HepG2 (cell line): ENCODE results near the gene TK1. TPM values are rescaled to one million over a fixed set of nuclear protein-coding genes. Genes with fewer than 3 reads are reported as not detected.
A peak's percentile ranks its signal among the peaks of the same experiment; 100 is the strongest.

Source experiments
- ETV6 ChIP-seq: sonication (generic); formaldehyde crosslinking; conservative IDR thresholded peaks from 2 replicates; pipeline ENCODE4 v1.4.0; 2020; ENCODE audit warnings: missing genetic modification reagents
- GPN1 ChIP-seq: sonication (generic); formaldehyde crosslinking; IDR thresholded peaks from 2 replicates; pipeline ENCODE4 v1.5.1; 2020; ENCODE audit warnings: missing genetic modification reagents, borderline replicate concordance
- KAT2B ChIP-seq: fragments of 150-350 bp; IDR thresholded peaks from 2 replicates; pipeline ENCODE4 v1.6.1; 2014; ENCODE audit warnings: low read depth, low read length, borderline replicate concordance
- KDM4B ChIP-seq: sonication (generic); formaldehyde crosslinking; IDR thresholded peaks from 2 replicates; pipeline ENCODE4 v1.4.0; 2020; ENCODE audit warnings: missing genetic modification reagents
- KLF16 ChIP-seq, 2 experiments: sonication (generic) in 1 of 2; formaldehyde crosslinking in 1 of 2; IDR thresholded peaks; 2 replicates each; pipeline versions ENCODE4 v1.6.1 to v1.8.0; 2016 to 2023; ENCODE audit warnings: missing genetic modification reagents in 2 of 2, missing compliant biosample characterization in 1 of 2
- KLF9 ChIP-seq: IDR thresholded peaks from 2 replicates; pipeline ENCODE4 v1.6.1; 2016; ENCODE audit warnings: low read depth
- MLXIP ChIP-seq: sonication (generic); formaldehyde crosslinking; IDR thresholded peaks from 2 replicates; pipeline ENCODE4 v1.9.0; 2021; ENCODE audit warnings: missing genetic modification reagents, borderline replicate concordance
- NFYB ChIP-seq: sonication (generic); formaldehyde crosslinking; IDR thresholded peaks from 2 replicates; pipeline ENCODE4 v1.4.0; 2020; ENCODE audit warnings: missing genetic modification reagents
- RFXANK ChIP-seq: IDR thresholded peaks from 2 replicates; pipeline ENCODE4 v1.6.1; 2016
- SMAD9 ChIP-seq: sonication (generic); formaldehyde crosslinking; IDR thresholded peaks from 2 replicates; pipeline ENCODE4 v1.5.1; 2020; ENCODE audit warnings: mild to moderate bottlenecking, missing genetic modification reagents
- SMARCE1 ChIP-seq: fragments of 450-650 bp; IDR thresholded peaks from 2 replicates; pipeline ENCODE4 v1.6.1; 2017; ENCODE audit warnings: borderline replicate concordance
- STAG1 ChIP-seq: sonication (generic); formaldehyde crosslinking; IDR thresholded peaks from 2 replicates; pipeline ENCODE4 v1.4.0; 2020; ENCODE audit warnings: missing genetic modification reagents
- STAT6 ChIP-seq: sonication (generic); formaldehyde crosslinking; IDR thresholded peaks from 2 replicates; pipeline ENCODE4 v1.4.0; 2020; ENCODE audit warnings: missing genetic modification reagents, mild to moderate bottlenecking, borderline replicate concordance
- TP53 ChIP-seq: sonication (generic); formaldehyde crosslinking; conservative IDR thresholded peaks from 2 replicates; pipeline ENCODE4 v1.4.0; 2020; ENCODE audit warnings: missing genetic modification reagents
- U2AF1 ChIP-seq: fragments of 200-400 bp; formaldehyde crosslinking; optimal IDR thresholded peaks from 2 replicates; pipeline ENCODE3; 2017; ENCODE audit warnings: mild to moderate bottlenecking, low read depth, low read length
- ZBTB44 ChIP-seq: sonication (generic); formaldehyde crosslinking; IDR thresholded peaks from 2 replicates; pipeline ENCODE4 v1.4.0; 2020; ENCODE audit warnings: missing genetic modification reagents
- ZNF3 ChIP-seq: IDR thresholded peaks from 2 replicates; pipeline ENCODE4 v1.7.0; 2017; ENCODE audit warnings: inconsistent platforms
- ZNF720 ChIP-seq: sonication (generic); formaldehyde crosslinking; IDR thresholded peaks from 2 replicates; pipeline ENCODE4 v1.4.0; 2020; ENCODE audit warnings: missing genetic modification reagents
- ZNF740 ChIP-seq: sonication (generic); formaldehyde crosslinking; IDR thresholded peaks from 2 replicates; pipeline ENCODE4 v1.4.0; 2020; ENCODE audit warnings: missing genetic modification reagents
- polyA plus RNA-seq, 8 experiments: library from polyadenylated mRNA; depleted of rRNA in 3 of 8; stranded (reverse) in 7 of 8; unstranded in 1 of 8; fragments of >200 nt; fragmentation: Illumina TruSeq in 4 of 8; extraction: Trizol in 4 of 8; gene quantifications; 2 replicates each; pipeline versions ENCODE4 v1.2.1 to v1.2.3, GENCODE V29; 2011 to 2016; ENCODE audit warnings: low read depth in 4 of 8, missing spikeins in 1 of 8, mixed read lengths in 1 of 8; ENCODE audit not compliant: insufficient read depth in 1 of 8
- total RNA-seq, 5 experiments: library from RNA; depleted of rRNA; stranded (reverse); fragments of >200 nt; fragmentation: Illumina TruSeq; extraction: Trizol; gene quantifications; 2 replicates each; pipeline ENCODE4 v1.2.3, GENCODE V29; 2016; ENCODE audit warnings: low read depth in 1 of 5

TK1 gene
- total and polyA plus RNA-seq, 2 of the 13 experiments (the other 11 are each of a cell fraction or from before 2014, with no cell fraction given) = 45.0 to 96.0 TPM

GRCh38 chr17:78186692-78187595 is at the start of gene TK1, which contains the start of gene AFMID (continued):
- TF ChIP-seq MLXIP (CRISPR knock-in tag) = peak; percentile 61; the same call in 1 of the 2 replicates
- peak; percentile 80; the same call in 1 of the 2 replicates for TF ChIP-seq KLF9 (CRISPR knock-in tag)
- TF ChIP-seq KAT2B = no peak
- peak; percentile 90 for TF ChIP-seq U2AF1
- peak; percentile 22; the same call in 1 of the 2 replicates for TF ChIP-seq SMAD9 (CRISPR knock-in tag)
- TF ChIP-seq KLF16 (CRISPR knock-in tag; IDR thresholded peaks at IDR 0.05) = peak in 1 of 2 experiments; percentile 98; a peak in 2 of 4 replicates
- peak; percentile 91; the same call in 1 of the 2 replicates for TF ChIP-seq KDM4B (CRISPR knock-in tag)
- TF ChIP-seq TP53 (CRISPR knock-in tag) = 0 out of 2 replicates have a peak, but pooled peaks have one; percentile 66
- TF ChIP-seq STAG1 = peak; percentile 60
- TF ChIP-seq ZNF3 (CRISPR knock-in tag) = no peak
- TF ChIP-seq RFXANK = peak; percentile 85
- TF ChIP-seq SMARCE1 = no peak
- no peak for TF ChIP-seq STAT6 (CRISPR knock-in tag)
- TF ChIP-seq ZBTB44 = no peak; the same call in none of the 2 replicates
- peak; percentile 19; the same call in 1 of the 2 replicates for TF ChIP-seq ZNF740 (CRISPR knock-in tag)
- TF ChIP-seq NFYB (CRISPR knock-in tag) = peak; percentile 99
- TF ChIP-seq ETV6 = no peak
- no peak; the same call in 1 of the 2 replicates for TF ChIP-seq GPN1 (CRISPR knock-in tag)
- TF ChIP-seq ZNF720 (CRISPR knock-in tag) = peak; percentile 40; the same call in 1 of the 2 replicates
